HG03175 (cell line): ENCODE results near the gene ZSCAN25.
"Not testable (repeated sequence)": the region's sequence is repeated elsewhere in the genome, so short reads cannot be mapped to it uniquely, and the experiment has no call there.

Experiments used
- ATAC-seq: cut with Tn5 transposase; IDR thresholded peaks from one replicate; pipeline ENCODE4 v1.9.1; 2021; ENCODE audit warnings: mild to moderate bottlenecking, moderate library complexity; ENCODE audit not compliant: unreplicated experiment

ZSCAN25 gene

GRCh38 chr7:99644431-99644830 is 27.7 kb downstream of the ZSCAN25 start:
- no peak for ATAC-seq

- no peak for ATAC-seq
Measured at GRCh38 chr7:99645590-99645989, 28.8 kb downstream of the ZSCAN25 start.

- no peak for ATAC-seq
Measured at GRCh38 chr7:99648843-99649242, 32.1 kb downstream of the ZSCAN25 start.

GRCh38 chr7:99651290-99651689 is 34.5 kb downstream of the ZSCAN25 start:
- no peak for ATAC-seq

GRCh38 chr7:99652671-99653070 is 35.9 kb downstream of the ZSCAN25 start:
- no peak for ATAC-seq

GRCh38 chr7:99653269-99653668 is 36.5 kb downstream of the ZSCAN25 start:
- ATAC-seq = not testable (repeated sequence)

- no peak for ATAC-seq
Measured at GRCh38 chr7:99653754-99654153, 37.0 kb downstream of the ZSCAN25 start.

GRCh38 chr7:99654626-99655025 is 37.9 kb downstream of the ZSCAN25 start:
- ATAC-seq = not testable (repeated sequence)

- ATAC-seq = not testable (repeated sequence)
Measured at GRCh38 chr7:99657879-99658278, 41.1 kb downstream of the ZSCAN25 start.

- ATAC-seq = no peak
Measured at GRCh38 chr7:99665312-99666012, 48.7 kb downstream of the ZSCAN25 start.

GRCh38 chr7:99666013-99666395 is 49.3 kb downstream of the ZSCAN25 start:
- ATAC-seq = no peak

- ATAC-seq = no peak
Measured at GRCh38 chr7:99667179-99667578, 50.4 kb downstream of the ZSCAN25 start.

- ATAC-seq = no peak
Measured at GRCh38 chr7:99668541-99668940, 51.8 kb downstream of the ZSCAN25 start.

- ATAC-seq = no peak
Measured at GRCh38 chr7:99669782-99670181, 53.0 kb downstream of the ZSCAN25 start.

- no peak for ATAC-seq
Measured at GRCh38 chr7:99672573-99672972, 55.8 kb downstream of the ZSCAN25 start.

- ATAC-seq = no peak
Measured at GRCh38 chr7:99674995-99675742, 58.4 kb downstream of the ZSCAN25 start.

- no peak for ATAC-seq
Measured at GRCh38 chr7:99677013-99677647, 60.4 kb downstream of the ZSCAN25 start.

GRCh38 chr7:99677648-99678045 is 60.9 kb downstream of the ZSCAN25 start:
- no peak for ATAC-seq

GRCh38 chr7:99679032-99679399 is 62.3 kb downstream of the ZSCAN25 start:
- ATAC-seq = no peak

GRCh38 chr7:99679400-99680191 is 62.9 kb downstream of the ZSCAN25 start, which contains the start of gene CYP3A5:
Gene CYP3A5, minus strand, starts transcription at chr7:99679996. Its CDS starts 100 bp downstream, at chr7:99679896.
- no peak for ATAC-seq
